HCT116 (cell line): Measurements from ENCODE around the gene NFIC.

Experiments
- CBX3 ChIP-seq: IDR thresholded peaks from 2 replicates; pipeline ENCODE4 v1.6.1; 2012; ENCODE audit warnings: low read depth
- EZH2 ChIP-seq: fragments of 200-600 bp; sonication (generic); IDR thresholded peaks from 2 replicates; pipeline ENCODE4 v1.6.1; 2017; ENCODE audit warnings: antibody characterized with exemption, mixed run types
- POLR2A ChIP-seq: IDR thresholded peaks from 2 replicates; pipeline ENCODE4 v1.7.0; 2011; ENCODE audit warnings: borderline replicate concordance; ENCODE audit not compliant: insufficient read depth, insufficient read length; ENCODE audit errors: extremely low read depth
- POLR2AphosphoS5 ChIP-seq: IDR thresholded peaks from 2 replicates; pipeline ENCODE4 v1.6.1; 2011; ENCODE audit warnings: mild to moderate bottlenecking, low read depth, low read length, moderate library complexity
- RAD21 ChIP-seq: IDR thresholded peaks from 2 replicates; pipeline ENCODE4 v1.6.1; 2012; ENCODE audit warnings: low read depth, mild to moderate bottlenecking
- SIN3A ChIP-seq: IDR thresholded peaks from 2 replicates; pipeline ENCODE4 v1.6.1; 2012; ENCODE audit warnings: low read depth
- SP1 ChIP-seq: IDR thresholded peaks from 2 replicates; pipeline ENCODE4 v1.6.1; 2012; ENCODE audit warnings: low read depth
- YY1 ChIP-seq: IDR thresholded peaks from 2 replicates; pipeline ENCODE4 v1.6.1; 2011; ENCODE audit warnings: low read length, low read depth, moderate library complexity, mild to moderate bottlenecking; ENCODE audit not compliant: insufficient replicate concordance; ENCODE audit errors: extremely low read depth
- TF ChIP-seq, protein P1 (sequence below): IDR thresholded peaks from 2 replicates; pipeline ENCODE4 v1.6.1; 2012; ENCODE audit warnings: low read depth
- TF ChIP-seq, protein P2 (sequence below), 3 experiments: fragments of 200-600 bp in 1 of 3; sonication (generic) in 1 of 3; IDR thresholded peaks in 2 of 3; conservative IDR thresholded peaks in 1 of 3; 2 replicates each; pipeline ENCODE4 v1.5.1; 2012 to 2017; ENCODE audit warnings: low read depth in 2 of 3, low read length in 2 of 3, antibody characterized with exemption in 1 of 3, borderline replicate concordance in 1 of 3, control low read depth in 1 of 3, mild to moderate bottlenecking in 1 of 3, mixed read lengths in 1 of 3, mixed run types in 1 of 3, moderate library complexity in 1 of 3; ENCODE audit not compliant: insufficient read depth in 1 of 3
- TF ChIP-seq, protein P3 (sequence below): IDR thresholded peaks from 2 replicates; pipeline ENCODE4 v1.6.1; 2012

DNA sequence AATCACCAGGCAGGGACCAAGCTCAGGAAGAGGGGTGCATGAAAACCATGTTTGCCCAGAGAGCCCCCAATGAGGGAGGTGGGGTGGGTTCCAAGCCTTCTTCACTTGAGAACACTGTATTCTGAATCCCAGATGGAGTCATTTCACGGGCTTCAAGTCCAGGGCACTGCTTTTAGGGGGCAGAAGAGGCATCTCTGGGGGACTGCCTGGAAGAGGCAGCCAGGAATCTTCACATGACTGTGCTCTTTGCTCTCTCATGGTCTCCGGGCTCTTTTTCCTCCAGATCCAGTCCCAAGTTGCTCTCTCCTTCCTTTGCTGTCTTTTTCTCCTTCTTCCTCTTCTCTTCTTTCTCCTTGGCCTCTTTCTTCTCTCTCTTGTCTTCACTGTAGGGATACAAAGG, 108.2 kb downstream of the NFIC start:
- TF ChIP-seq SIN3A (no peak), CBX3 (no peak), POLR2AphosphoS5 (no peak), RAD21 (no peak), SP1 (no peak), POLR2A (no peak), YY1 (no peak), EZH2 (no peak)
- TF ChIP-seq, protein P1, sequence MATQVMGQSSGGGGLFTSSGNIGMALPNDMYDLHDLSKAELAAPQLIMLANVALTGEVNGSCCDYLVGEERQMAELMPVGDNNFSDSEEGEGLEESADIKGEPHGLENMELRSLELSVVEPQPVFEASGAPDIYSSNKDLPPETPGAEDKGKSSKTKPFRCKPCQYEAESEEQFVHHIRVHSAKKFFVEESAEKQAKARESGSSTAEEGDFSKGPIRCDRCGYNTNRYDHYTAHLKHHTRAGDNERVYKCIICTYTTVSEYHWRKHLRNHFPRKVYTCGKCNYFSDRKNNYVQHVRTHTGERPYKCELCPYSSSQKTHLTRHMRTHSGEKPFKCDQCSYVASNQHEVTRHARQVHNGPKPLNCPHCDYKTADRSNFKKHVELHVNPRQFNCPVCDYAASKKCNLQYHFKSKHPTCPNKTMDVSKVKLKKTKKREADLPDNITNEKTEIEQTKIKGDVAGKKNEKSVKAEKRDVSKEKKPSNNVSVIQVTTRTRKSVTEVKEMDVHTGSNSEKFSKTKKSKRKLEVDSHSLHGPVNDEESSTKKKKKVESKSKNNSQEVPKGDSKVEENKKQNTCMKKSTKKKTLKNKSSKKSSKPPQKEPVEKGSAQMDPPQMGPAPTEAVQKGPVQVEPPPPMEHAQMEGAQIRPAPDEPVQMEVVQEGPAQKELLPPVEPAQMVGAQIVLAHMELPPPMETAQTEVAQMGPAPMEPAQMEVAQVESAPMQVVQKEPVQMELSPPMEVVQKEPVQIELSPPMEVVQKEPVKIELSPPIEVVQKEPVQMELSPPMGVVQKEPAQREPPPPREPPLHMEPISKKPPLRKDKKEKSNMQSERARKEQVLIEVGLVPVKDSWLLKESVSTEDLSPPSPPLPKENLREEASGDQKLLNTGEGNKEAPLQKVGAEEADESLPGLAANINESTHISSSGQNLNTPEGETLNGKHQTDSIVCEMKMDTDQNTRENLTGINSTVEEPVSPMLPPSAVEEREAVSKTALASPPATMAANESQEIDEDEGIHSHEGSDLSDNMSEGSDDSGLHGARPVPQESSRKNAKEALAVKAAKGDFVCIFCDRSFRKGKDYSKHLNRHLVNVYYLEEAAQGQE: no peak
- TF ChIP-seq, protein P2, sequence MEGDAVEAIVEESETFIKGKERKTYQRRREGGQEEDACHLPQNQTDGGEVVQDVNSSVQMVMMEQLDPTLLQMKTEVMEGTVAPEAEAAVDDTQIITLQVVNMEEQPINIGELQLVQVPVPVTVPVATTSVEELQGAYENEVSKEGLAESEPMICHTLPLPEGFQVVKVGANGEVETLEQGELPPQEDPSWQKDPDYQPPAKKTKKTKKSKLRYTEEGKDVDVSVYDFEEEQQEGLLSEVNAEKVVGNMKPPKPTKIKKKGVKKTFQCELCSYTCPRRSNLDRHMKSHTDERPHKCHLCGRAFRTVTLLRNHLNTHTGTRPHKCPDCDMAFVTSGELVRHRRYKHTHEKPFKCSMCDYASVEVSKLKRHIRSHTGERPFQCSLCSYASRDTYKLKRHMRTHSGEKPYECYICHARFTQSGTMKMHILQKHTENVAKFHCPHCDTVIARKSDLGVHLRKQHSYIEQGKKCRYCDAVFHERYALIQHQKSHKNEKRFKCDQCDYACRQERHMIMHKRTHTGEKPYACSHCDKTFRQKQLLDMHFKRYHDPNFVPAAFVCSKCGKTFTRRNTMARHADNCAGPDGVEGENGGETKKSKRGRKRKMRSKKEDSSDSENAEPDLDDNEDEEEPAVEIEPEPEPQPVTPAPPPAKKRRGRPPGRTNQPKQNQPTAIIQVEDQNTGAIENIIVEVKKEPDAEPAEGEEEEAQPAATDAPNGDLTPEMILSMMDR (IDR thresholded peaks at IDR 0.05 in 2 of 3, conservative IDR thresholded peaks at IDR 0.05 in 1 of 3; ENCODE audit: borderline replicate concordance in 1 of 3, insufficient read depth in 1 of 3, low read depth in 2 of 3, low read length in 2 of 3): no peak
- TF ChIP-seq, protein P3, sequence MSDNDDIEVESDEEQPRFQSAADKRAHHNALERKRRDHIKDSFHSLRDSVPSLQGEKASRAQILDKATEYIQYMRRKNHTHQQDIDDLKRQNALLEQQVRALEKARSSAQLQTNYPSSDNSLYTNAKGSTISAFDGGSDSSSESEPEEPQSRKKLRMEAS: no peak
